ENCODE results near the gene MAP6.

GRCh38 chr11:75566763-75567279, 102.0 kb downstream of the MAP6 start:
- TF ChIP-seq CTCF (IDR thresholded peaks at IDR 0.05): no peak
- TF ChIP-seq POLR2A (IDR thresholded peaks at IDR 0.05): no peak

Data from Peyer's patch (tissue), 4 donors.